HepG2 (cell line): ENCODE measurements around the gene RHBDD1. TPM values are rescaled to one million over a fixed set of nuclear protein-coding genes. Genes with fewer than 3 reads are reported as not detected.
A peak's percentile ranks its signal among the peaks of the same experiment; 100 is the strongest.

Experiments
- ATAD3A ChIP-seq: sonication (generic); formaldehyde crosslinking; IDR thresholded peaks from 2 replicates; pipeline ENCODE4 v1.4.0; 2020; ENCODE audit warnings: missing genetic modification reagents
- ELF4 ChIP-seq: sonication (generic); formaldehyde crosslinking; IDR thresholded peaks from 2 replicates; pipeline ENCODE4 v1.5.0; 2020; ENCODE audit warnings: missing genetic modification reagents, mild to moderate bottlenecking, moderate library complexity, borderline replicate concordance
- ETV5 ChIP-seq: IDR thresholded peaks from 2 replicates; pipeline ENCODE4 v1.6.1; 2018; ENCODE audit warnings: missing biosample characterization, missing genetic modification reagents, inconsistent platforms, borderline replicate concordance
- FLYWCH1 ChIP-seq: sonication (generic); formaldehyde crosslinking; IDR thresholded peaks from 2 replicates; pipeline ENCODE4 v1.8.1; 2023; ENCODE audit warnings: mild to moderate bottlenecking, missing genetic modification reagents
- FOXA3 ChIP-seq: IDR thresholded peaks from 2 replicates; pipeline ENCODE4 v1.6.1; 2016; ENCODE audit warnings: missing genetic modification reagents, missing compliant biosample characterization
- HBP1 ChIP-seq: IDR thresholded peaks from 2 replicates; pipeline ENCODE4 v1.6.1; 2016; ENCODE audit warnings: low read depth, control low read depth
- HMG20B ChIP-seq: conservative IDR thresholded peaks from 2 replicates; pipeline ENCODE4 v1.6.1; 2016; ENCODE audit warnings: missing genetic modification reagents, missing compliant biosample characterization
- KLF11 ChIP-seq: IDR thresholded peaks from 2 replicates; pipeline ENCODE4 v1.6.1; 2016; ENCODE audit warnings: missing compliant biosample characterization
- KLF12 ChIP-seq: sonication (generic); formaldehyde crosslinking; IDR thresholded peaks from 2 replicates; pipeline ENCODE4 v1.4.0; 2020; ENCODE audit warnings: missing genetic modification reagents, borderline replicate concordance
- MTF2 ChIP-seq: sonication (generic); formaldehyde crosslinking; IDR thresholded peaks from 2 replicates; pipeline ENCODE4 v1.5.0; 2020; ENCODE audit warnings: missing genetic modification reagents, borderline replicate concordance
- NR1H2 ChIP-seq: sonication (generic); formaldehyde crosslinking; IDR thresholded peaks from 2 replicates; pipeline ENCODE4 v1.8.1; 2022; ENCODE audit warnings: low read depth, missing genetic modification reagents, borderline replicate concordance
- SP4 ChIP-seq: sonication (generic); formaldehyde crosslinking; IDR thresholded peaks from 2 replicates; pipeline ENCODE4 v1.8.1; 2023; ENCODE audit warnings: mild to moderate bottlenecking, missing genetic modification reagents
- SRSF1 ChIP-seq: fragments of 200-400 bp; formaldehyde crosslinking; optimal IDR thresholded peaks from 2 replicates; pipeline ENCODE3; 2017; ENCODE audit warnings: mild to moderate bottlenecking, low read depth, low read length, moderate library complexity
- STAG1 ChIP-seq: sonication (generic); formaldehyde crosslinking; IDR thresholded peaks from 2 replicates; pipeline ENCODE4 v1.4.0; 2020; ENCODE audit warnings: missing genetic modification reagents
- TSC22D2 ChIP-seq: sonication (generic); formaldehyde crosslinking; IDR thresholded peaks from 2 replicates; pipeline ENCODE4 v1.5.1; 2020; ENCODE audit warnings: missing genetic modification reagents, mild to moderate bottlenecking, borderline replicate concordance
- ZMYM3 ChIP-seq: sonication (generic); formaldehyde crosslinking; IDR thresholded peaks from 2 replicates; pipeline ENCODE4 v1.5.1; 2020; ENCODE audit warnings: mild to moderate bottlenecking, missing genetic modification reagents
- ZNF160 ChIP-seq: sonication (generic); formaldehyde crosslinking; IDR thresholded peaks from 2 replicates; pipeline ENCODE4 v1.8.0; 2022; ENCODE audit warnings: mild to moderate bottlenecking, inconsistent platforms, missing genetic modification reagents
- ZNF274 ChIP-seq: sonication (generic); formaldehyde crosslinking; IDR thresholded peaks from 2 replicates; pipeline ENCODE4 v1.5.1; 2020; ENCODE audit warnings: mild to moderate bottlenecking, missing genetic modification reagents
- ZNF292 ChIP-seq: sonication (generic); formaldehyde crosslinking; IDR thresholded peaks from 2 replicates; pipeline ENCODE4 v1.8.1; 2022; ENCODE audit warnings: mild to moderate bottlenecking, low read depth, missing genetic modification reagents, borderline replicate concordance
- ZNF563 ChIP-seq: sonication (generic); formaldehyde crosslinking; IDR thresholded peaks from 2 replicates; pipeline ENCODE4 v1.8.0; 2022; ENCODE audit warnings: mild to moderate bottlenecking, moderate library complexity, missing genetic modification reagents
- ZNF598 ChIP-seq: sonication (generic); formaldehyde crosslinking; IDR thresholded peaks from 2 replicates; pipeline ENCODE4 v1.5.1; 2020; ENCODE audit warnings: mild to moderate bottlenecking, missing genetic modification reagents, borderline replicate concordance
- polyA plus RNA-seq, 8 experiments: library from polyadenylated mRNA; depleted of rRNA in 3 of 8; stranded (reverse) in 7 of 8; unstranded in 1 of 8; fragments of >200 nt; fragmentation: Illumina TruSeq in 4 of 8; extraction: Trizol in 4 of 8; gene quantifications; 2 replicates each; pipeline versions ENCODE4 v1.2.1 to v1.2.3, GENCODE V29; 2011 to 2016; ENCODE audit warnings: low read depth in 4 of 8, missing spikeins in 1 of 8, mixed read lengths in 1 of 8; ENCODE audit not compliant: insufficient read depth in 1 of 8
- total RNA-seq, 5 experiments: library from RNA; depleted of rRNA; stranded (reverse); fragments of >200 nt; fragmentation: Illumina TruSeq; extraction: Trizol; gene quantifications; 2 replicates each; pipeline ENCODE4 v1.2.3, GENCODE V29; 2016; ENCODE audit warnings: low read depth in 1 of 5
- TF ChIP-seq, protein P1 (sequence below): sonication (generic); formaldehyde crosslinking; IDR thresholded peaks from 2 replicates; pipeline ENCODE4 v1.4.0; 2020; ENCODE audit warnings: missing genetic modification reagents, mild to moderate bottlenecking, borderline replicate concordance
- TF ChIP-seq, protein P2 (sequence below): sonication (generic); formaldehyde crosslinking; IDR thresholded peaks from 2 replicates; pipeline ENCODE4 v1.4.0; 2020; ENCODE audit warnings: missing genetic modification reagents

Gene RHBDD1
- total and polyA plus RNA-seq, 2 of the 13 experiments (the other 11 are each of a cell fraction or from before 2014, with no cell fraction given) = 8.2 to 9.5 TPM

DNA sequence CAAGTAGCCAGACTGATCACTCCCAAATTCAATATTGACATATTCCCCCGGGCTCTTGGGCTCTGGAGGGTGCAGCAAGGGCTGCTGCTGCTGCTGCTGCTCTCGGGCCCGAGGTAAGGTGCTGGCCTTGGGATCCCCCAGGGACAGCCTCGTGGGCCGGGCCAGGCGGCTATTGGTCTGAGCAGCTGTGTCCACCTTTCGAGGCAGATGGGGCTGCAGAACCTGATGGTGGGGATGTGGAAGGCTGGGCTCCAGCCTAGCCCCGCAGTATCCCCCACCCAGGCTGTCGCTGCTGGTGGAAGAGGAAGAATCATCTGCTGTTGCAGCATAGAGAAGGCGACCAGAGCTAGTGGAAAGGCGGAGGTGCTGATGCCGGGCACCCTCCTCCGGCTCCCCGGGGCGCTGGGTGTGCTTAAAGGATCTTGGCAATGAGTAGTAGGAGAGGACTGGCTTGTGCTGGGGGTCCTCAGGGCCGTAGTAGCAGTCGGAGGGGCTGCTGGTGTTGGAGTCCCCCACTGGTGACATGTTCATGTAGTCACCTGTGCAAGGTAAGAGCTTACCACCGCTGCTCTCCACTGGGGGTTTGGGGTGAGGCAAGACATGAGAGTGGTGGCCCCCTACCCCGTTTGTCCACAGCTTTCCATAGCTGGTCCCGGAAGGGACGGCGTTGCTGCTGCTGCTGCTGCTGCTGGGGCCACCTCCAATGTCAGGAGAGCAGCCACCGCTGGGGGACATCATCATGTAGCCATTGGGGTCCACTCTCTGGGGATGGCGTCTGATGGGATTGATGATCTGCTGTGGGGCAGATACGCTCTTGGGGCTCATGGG lies 39.6 kb upstream of the RHBDD1 start (continued):
- TF ChIP-seq, protein P1, sequence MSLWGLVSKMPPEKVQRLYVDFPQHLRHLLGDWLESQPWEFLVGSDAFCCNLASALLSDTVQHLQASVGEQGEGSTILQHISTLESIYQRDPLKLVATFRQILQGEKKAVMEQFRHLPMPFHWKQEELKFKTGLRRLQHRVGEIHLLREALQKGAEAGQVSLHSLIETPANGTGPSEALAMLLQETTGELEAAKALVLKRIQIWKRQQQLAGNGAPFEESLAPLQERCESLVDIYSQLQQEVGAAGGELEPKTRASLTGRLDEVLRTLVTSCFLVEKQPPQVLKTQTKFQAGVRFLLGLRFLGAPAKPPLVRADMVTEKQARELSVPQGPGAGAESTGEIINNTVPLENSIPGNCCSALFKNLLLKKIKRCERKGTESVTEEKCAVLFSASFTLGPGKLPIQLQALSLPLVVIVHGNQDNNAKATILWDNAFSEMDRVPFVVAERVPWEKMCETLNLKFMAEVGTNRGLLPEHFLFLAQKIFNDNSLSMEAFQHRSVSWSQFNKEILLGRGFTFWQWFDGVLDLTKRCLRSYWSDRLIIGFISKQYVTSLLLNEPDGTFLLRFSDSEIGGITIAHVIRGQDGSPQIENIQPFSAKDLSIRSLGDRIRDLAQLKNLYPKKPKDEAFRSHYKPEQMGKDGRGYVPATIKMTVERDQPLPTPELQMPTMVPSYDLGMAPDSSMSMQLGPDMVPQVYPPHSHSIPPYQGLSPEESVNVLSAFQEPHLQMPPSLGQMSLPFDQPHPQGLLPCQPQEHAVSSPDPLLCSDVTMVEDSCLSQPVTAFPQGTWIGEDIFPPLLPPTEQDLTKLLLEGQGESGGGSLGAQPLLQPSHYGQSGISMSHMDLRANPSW (CRISPR knock-in tag) = no peak
- TF ChIP-seq STAG1 (CRISPR knock-in tag) (no peak), SRSF1 (no peak), ELF4 (no peak), TSC22D2 (CRISPR knock-in tag) (no peak), ZNF563 (CRISPR knock-in tag) (peak; percentile 38; the same call in 1 of the 2 replicates), SP4 (CRISPR knock-in tag) (no peak), ATAD3A (CRISPR knock-in tag) (no peak), FOXA3 (CRISPR knock-in tag) (peak; percentile 38; the same call in 1 of the 2 replicates), KLF11 (CRISPR knock-in tag) (no peak), MTF2 (no peak), FLYWCH1 (CRISPR knock-in tag) (no peak), ZNF274 (CRISPR knock-in tag) (0 out of 2 replicates have a peak, but pooled peaks have one; percentile 48), ZNF598 (CRISPR knock-in tag) (no peak), NR1H2 (CRISPR knock-in tag) (no peak), ZNF292 (0 out of 2 replicates have a peak, but pooled peaks have one; percentile 27), ZMYM3 (CRISPR knock-in tag) (no peak), ZNF160 (0 out of 2 replicates have a peak, but pooled peaks have one; percentile 8), HMG20B (no peak), ETV5 (CRISPR knock-in tag) (no peak), HBP1 (no peak), KLF12 (CRISPR knock-in tag) (no peak)
- TF ChIP-seq, protein P2, sequence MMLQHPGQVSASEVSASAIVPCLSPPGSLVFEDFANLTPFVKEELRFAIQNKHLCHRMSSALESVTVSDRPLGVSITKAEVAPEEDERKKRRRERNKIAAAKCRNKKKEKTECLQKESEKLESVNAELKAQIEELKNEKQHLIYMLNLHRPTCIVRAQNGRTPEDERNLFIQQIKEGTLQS (CRISPR knock-in tag) = no peak
